RWPE2 (cell line): ENCODE data around the gene SLC37A4.
A peak's percentile ranks its signal among the peaks of the same experiment; 100 is the strongest.

Experiments used
- ATAC-seq: fragments of 200-7000 bp; cut with Tn5 transposase; 3 replicates; pipeline ENCODE4 v1.9.1; 2021; ENCODE audit warnings: low read depth
- DNase-seq: peaks from one replicate; pipeline ENCODE4 v3.0.0-alpha.2; 2020; ENCODE audit warnings: low spot score
- H3K27ac ChIP-seq: fragments of 450-650 bp; 2 replicates; pipeline ENCODE4 v1.5.1; 2017; ENCODE audit warnings: mild to moderate bottlenecking; ENCODE audit not compliant: poor library complexity, severe bottlenecking
- H3K27me3 ChIP-seq: fragments of 250-450 bp; sonication (Bioruptor Pico); 2 replicates; pipeline ENCODE4 v1.5.1; 2021; ENCODE audit warnings: mild to moderate bottlenecking, moderate library complexity; ENCODE audit not compliant: insufficient read depth, poor library complexity, severe bottlenecking
- H3K36me3 ChIP-seq: fragments of 250-450 bp; sonication (Bioruptor Pico); 2 replicates; pipeline ENCODE4 v1.5.1; 2020; ENCODE audit warnings: low read depth, mild to moderate bottlenecking, moderate library complexity
- H3K4me1 ChIP-seq: fragments of 250-450 bp; sonication (Bioruptor Pico); 2 replicates; pipeline ENCODE4 v1.5.1; 2021; ENCODE audit warnings: mild to moderate bottlenecking, moderate library complexity; ENCODE audit not compliant: insufficient read depth, poor library complexity, severe bottlenecking
- H3K4me3 ChIP-seq: fragments of 250-450 bp; sonication (Bioruptor Pico); 2 replicates; pipeline ENCODE4 v1.5.1; 2021; ENCODE audit warnings: mild to moderate bottlenecking, moderate library complexity; ENCODE audit not compliant: severe bottlenecking
- H3K9me3 ChIP-seq: fragments of 250-450 bp; sonication (Bioruptor Pico); 2 replicates; pipeline ENCODE4 v1.5.1; 2021; ENCODE audit warnings: mild to moderate bottlenecking, moderate library complexity; ENCODE audit not compliant: severe bottlenecking
- TF ChIP-seq, protein P1 (sequence below): fragments of 450-650 bp; IDR thresholded peaks from one replicate; pipeline ENCODE4 v1.5.1; 2017; ENCODE audit warnings: mild to moderate bottlenecking, moderate library complexity; ENCODE audit not compliant: poor library complexity, severe bottlenecking

SLC37A4 gene

DNA sequence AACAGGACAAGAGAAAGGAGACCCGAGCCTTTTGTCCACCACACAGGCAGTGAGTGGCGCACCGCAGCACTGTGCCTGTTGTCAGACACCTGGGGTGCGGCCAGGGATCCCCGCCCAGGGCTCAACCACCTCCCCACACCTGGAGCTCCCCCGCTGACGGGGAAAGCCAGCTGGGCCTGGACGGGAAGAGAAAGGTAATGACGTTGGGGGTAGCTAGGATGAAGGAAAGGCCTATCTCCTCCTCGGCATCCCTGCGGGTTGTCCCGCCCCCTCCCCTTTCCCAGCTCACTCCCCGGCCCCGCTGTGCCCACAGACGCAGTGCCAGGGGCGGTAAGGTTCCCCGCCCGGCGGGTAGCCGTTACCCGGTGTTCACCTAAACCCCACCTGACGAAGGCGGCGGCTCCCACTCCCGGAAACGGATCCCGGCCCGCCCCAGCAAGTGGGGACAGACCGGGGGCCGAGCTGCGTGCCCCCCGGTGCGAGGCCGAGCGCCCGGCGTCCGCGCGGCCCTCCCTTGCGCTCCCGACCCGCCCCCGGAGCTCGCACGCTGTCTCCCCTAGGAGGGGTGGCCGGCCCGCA lies 25.8 kb upstream of the SLC37A4 start:
- peak overlapping the region; percentile 97 for H3K4me3 ChIP-seq
- H3K27me3 ChIP-seq: no peaks in the 10 kb centered on the region
- ATAC-seq (peak; percentile 33), DNase-seq (no peak)
- peak overlapping the region; percentile 61 for H3K27ac ChIP-seq
- peaks cover 7% of the 10 kb centered on the region for H3K4me1 ChIP-seq
- no peaks in the 10 kb centered on the region for H3K9me3 ChIP-seq
- peaks cover 47% of the 10 kb centered on the region for H3K36me3 ChIP-seq
- TF ChIP-seq, protein P1, sequence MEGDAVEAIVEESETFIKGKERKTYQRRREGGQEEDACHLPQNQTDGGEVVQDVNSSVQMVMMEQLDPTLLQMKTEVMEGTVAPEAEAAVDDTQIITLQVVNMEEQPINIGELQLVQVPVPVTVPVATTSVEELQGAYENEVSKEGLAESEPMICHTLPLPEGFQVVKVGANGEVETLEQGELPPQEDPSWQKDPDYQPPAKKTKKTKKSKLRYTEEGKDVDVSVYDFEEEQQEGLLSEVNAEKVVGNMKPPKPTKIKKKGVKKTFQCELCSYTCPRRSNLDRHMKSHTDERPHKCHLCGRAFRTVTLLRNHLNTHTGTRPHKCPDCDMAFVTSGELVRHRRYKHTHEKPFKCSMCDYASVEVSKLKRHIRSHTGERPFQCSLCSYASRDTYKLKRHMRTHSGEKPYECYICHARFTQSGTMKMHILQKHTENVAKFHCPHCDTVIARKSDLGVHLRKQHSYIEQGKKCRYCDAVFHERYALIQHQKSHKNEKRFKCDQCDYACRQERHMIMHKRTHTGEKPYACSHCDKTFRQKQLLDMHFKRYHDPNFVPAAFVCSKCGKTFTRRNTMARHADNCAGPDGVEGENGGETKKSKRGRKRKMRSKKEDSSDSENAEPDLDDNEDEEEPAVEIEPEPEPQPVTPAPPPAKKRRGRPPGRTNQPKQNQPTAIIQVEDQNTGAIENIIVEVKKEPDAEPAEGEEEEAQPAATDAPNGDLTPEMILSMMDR: no peak

GRCh38 chr11:119055901-119056300 lies 25.2 kb upstream of the SLC37A4 start:
- Histone ChIP-seq H3K9me3 (no peaks in the 10 kb centered on the region), H3K36me3 (peaks cover 53% of the 10 kb centered on the region), H3K27ac (peak overlapping the region; percentile 61), H3K27me3 (no peaks in the 10 kb centered on the region), H3K4me1 (peaks cover 7% of the 10 kb centered on the region), H3K4me3 (peak overlapping the region; percentile 97)
- TF ChIP-seq, protein P1: no peak
- ATAC-seq (no peak), DNase-seq (no peak)

DNA sequence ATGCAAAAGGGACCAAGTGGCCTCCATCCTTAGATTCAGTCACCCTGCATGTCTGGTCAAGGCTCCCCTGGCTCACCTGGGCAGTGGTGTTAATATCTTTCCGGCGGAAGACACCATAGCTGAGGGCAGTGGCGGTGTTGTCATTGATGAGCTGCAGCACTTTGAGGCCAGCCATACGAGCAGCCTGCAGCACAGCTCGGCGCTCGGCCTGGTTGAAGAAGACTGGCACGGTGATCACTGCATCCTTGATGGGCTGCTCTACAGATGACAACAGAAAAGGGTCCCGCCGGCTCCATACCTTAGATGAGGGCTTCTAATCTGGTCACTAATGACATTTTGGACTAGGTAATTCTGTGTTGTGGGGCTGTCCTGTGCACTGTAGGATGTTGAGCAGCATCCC lies 23.7 kb upstream of the SLC37A4 start:
- no peak overlapping the region for H3K4me3 ChIP-seq
- ATAC-seq (no peak), DNase-seq (no peak)
- H3K27ac ChIP-seq: no peak overlapping the region
- no peaks in the 10 kb centered on the region for H3K27me3 ChIP-seq
- peaks cover 67% of the 10 kb centered on the region for H3K36me3 ChIP-seq
- TF ChIP-seq, protein P1: no peak
- H3K9me3 ChIP-seq: no peaks in the 10 kb centered on the region
- H3K4me1 ChIP-seq: peaks cover 7% of the 10 kb centered on the region

DNA sequence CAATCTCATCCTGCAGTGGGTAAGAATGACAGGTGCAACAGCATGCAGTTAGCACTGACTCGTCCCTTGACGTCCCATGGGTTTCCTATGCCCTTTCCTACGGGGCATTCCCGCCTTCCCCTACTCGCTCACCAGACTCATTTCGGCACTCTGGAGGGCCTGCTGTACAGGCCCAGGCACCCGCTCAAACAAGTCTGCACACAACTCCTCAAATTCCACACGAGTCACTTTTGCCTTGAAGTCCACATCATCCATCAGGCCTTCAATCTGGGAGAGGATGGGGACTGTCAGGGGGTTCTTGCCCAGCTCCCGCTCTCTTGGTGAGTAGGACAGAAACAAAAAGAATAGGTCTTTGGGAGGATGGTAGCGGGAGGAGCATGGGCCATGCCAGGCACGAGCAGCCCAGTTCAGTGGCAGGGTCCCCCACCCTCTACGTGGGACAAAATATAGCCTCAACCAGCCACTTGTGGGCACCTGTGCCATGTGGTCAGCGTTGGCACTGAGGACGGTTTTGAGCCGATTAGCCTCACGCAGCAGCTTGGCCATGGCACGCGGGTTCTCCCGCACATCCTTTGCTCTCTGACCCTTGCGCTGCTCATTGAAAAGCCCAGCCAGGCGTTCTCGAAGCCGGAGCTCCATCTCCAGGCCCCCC lies 21.6 kb upstream of the SLC37A4 start:
- H3K36me3 ChIP-seq: peaks cover 89% of the 10 kb centered on the region
- H3K27ac ChIP-seq: no peak overlapping the region
- peaks cover 7% of the 10 kb centered on the region for H3K4me1 ChIP-seq
- no peaks in the 10 kb centered on the region for H3K9me3 ChIP-seq
- TF ChIP-seq, protein P1: no peak
- no peak overlapping the region for H3K4me3 ChIP-seq
- no peaks in the 10 kb centered on the region for H3K27me3 ChIP-seq
- no peak for DNase-seq
- no peak for ATAC-seq
